ENCODE results near the gene CDYL2. TPM values are rescaled to one million over a fixed set of nuclear protein-coding genes. Genes with fewer than 3 reads are reported as not detected.

CDYL2 gene
- total RNA-seq, 2 donors from 2014 or later = 35.9 to 44.3 TPM

DNA sequence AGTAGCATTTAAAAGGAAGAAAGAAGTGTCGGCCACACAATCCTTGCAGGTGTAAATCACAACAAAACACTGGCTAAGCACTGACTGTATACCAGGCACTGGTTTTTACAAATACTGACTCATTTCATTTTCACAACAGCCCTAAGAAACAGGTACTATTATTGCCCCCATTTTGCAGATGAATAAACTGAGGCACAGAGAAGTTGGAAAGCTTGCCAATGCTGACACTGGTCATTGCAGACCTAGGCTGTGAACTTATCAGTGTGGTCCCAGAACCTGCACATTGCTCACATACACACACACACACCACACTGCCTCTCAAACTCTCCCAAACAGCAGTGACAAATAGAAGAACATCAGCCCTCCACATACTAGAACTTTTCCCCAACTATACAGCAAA is 37.6 kb downstream of the CDYL2 start:
- ATAC-seq (replicated peaks in 1 of 2) = no peak
- no peak for DNase-seq
- Mint-ChIP-seq H3K27ac (no peak overlapping the region), H3K27me3 (ENCODE audit: low read depth) (no peaks in the 10 kb centered on the region), H3K36me3 (ENCODE audit: insufficient read depth in 2 of 2) (peaks cover 4% of the 10 kb centered on the region in 2 donors), H3K4me3 (no peak overlapping the region), H3K4me1 (ENCODE audit: low read depth) (peaks cover 13% of the 10 kb centered on the region), H3K9me3 (peaks cover 0 to 6% of the 10 kb centered on the region in 2 donors)

- Mint-ChIP-seq H3K9me3 (peaks cover 0 to 2% of the 10 kb centered on the region in 2 donors), H3K4me1 (ENCODE audit: low read depth) (peaks cover 19% of the 10 kb centered on the region), H3K27me3 (ENCODE audit: low read depth) (no peaks in the 10 kb centered on the region), H3K27ac (peak overlapping the region; percentile 77), H3K4me3 (peak overlapping the region; percentile 36 to 48), H3K36me3 (ENCODE audit: insufficient read depth in 2 of 2) (peaks cover 0 to 5% of the 10 kb centered on the region in 2 donors)
- peak; percentile 77 to 81 for ATAC-seq (replicated peaks in 1 of 2)
- DNase-seq = no peak
Observed at GRCh38 chr16:80759419-80760162, 44.8 kb downstream of the CDYL2 start.

DNA sequence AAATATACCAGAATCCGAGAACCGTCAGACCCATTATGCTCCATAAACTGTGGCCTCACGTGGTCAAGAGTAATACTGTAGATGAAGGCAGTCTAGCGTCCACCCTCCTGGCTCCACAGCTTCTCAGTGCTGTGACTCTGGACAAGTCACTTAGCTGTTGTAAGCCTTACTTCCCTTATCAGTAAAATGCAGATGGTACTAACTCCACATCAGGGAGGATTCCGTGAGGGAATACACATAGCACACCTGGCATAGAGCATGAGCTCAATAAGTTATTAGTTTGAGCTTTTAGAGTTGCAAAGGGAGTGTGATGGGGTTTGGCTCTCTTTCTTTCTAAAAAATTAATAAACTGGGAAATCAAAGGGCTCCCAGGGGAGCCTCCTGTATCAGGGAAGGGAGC is 49.9 kb downstream of the CDYL2 start:
- no peak for ATAC-seq (replicated peaks in 1 of 2)
- H3K4me1 Mint-ChIP-seq (ENCODE audit: low read depth) = peaks cover 14% of the 10 kb centered on the region
- H3K27ac Mint-ChIP-seq = no peak overlapping the region
- H3K27me3 Mint-ChIP-seq (ENCODE audit: low read depth) = no peaks in the 10 kb centered on the region
- H3K36me3 Mint-ChIP-seq (ENCODE audit: insufficient read depth in 2 of 2) = no peaks in the 10 kb centered on the region
- no peak for DNase-seq
- no peaks in the 10 kb centered on the region for H3K9me3 Mint-ChIP-seq
- no peak overlapping the region for H3K4me3 Mint-ChIP-seq

GRCh38 chr16:80752541-80752940 is 51.9 kb downstream of the CDYL2 start:
- no peak for DNase-seq
- no peak for ATAC-seq (replicated peaks in 1 of 2)
- no peak overlapping the region for H3K27ac Mint-ChIP-seq

GRCh38 chr16:80751167-80751566 is 53.2 kb downstream of the CDYL2 start:
- peaks cover 18% of the 10 kb centered on the region for H3K4me1 Mint-ChIP-seq (ENCODE audit: low read depth)
- no peaks in the 10 kb centered on the region for H3K9me3 Mint-ChIP-seq
- H3K27ac Mint-ChIP-seq = peak overlapping the region; percentile 3
- no peak for ATAC-seq (replicated peaks in 1 of 2)
- H3K27me3 Mint-ChIP-seq (ENCODE audit: low read depth) = no peaks in the 10 kb centered on the region
- H3K4me3 Mint-ChIP-seq = no peak overlapping the region
- no peak for DNase-seq
- H3K36me3 Mint-ChIP-seq (ENCODE audit: insufficient read depth in 2 of 2) = peaks cover 0 to 2% of the 10 kb centered on the region in 2 donors

More at GRCh38 chr16:80752541-80752940, 51.9 kb downstream of the CDYL2 start:
- Mint-ChIP-seq H3K4me1 (ENCODE audit: low read depth) (peaks cover 16% of the 10 kb centered on the region), H3K4me3 (no peak overlapping the region), H3K36me3 (ENCODE audit: insufficient read depth in 2 of 2) (peaks cover 0 to 2% of the 10 kb centered on the region in 2 donors), H3K9me3 (no peaks in the 10 kb centered on the region), H3K27me3 (ENCODE audit: low read depth) (no peaks in the 10 kb centered on the region)

- peaks cover 44% of the 10 kb centered on the region for H3K4me1 Mint-ChIP-seq (ENCODE audit: low read depth)
- H3K4me3 Mint-ChIP-seq = no peak overlapping the region
- DNase-seq (no peak), ATAC-seq (replicated peaks in 1 of 2) (no peak)
- peaks cover 8 to 10% of the 10 kb centered on the region in 2 donors for H3K36me3 Mint-ChIP-seq (ENCODE audit: insufficient read depth in 2 of 2)
- no peaks in the 10 kb centered on the region for H3K27me3 Mint-ChIP-seq (ENCODE audit: low read depth)
- peaks cover 2 to 5% of the 10 kb centered on the region in 2 donors for H3K9me3 Mint-ChIP-seq
- H3K27ac Mint-ChIP-seq = no peak overlapping the region
Observed at GRCh38 chr16:80746231-80746630, 58.2 kb downstream of the CDYL2 start.

DNA sequence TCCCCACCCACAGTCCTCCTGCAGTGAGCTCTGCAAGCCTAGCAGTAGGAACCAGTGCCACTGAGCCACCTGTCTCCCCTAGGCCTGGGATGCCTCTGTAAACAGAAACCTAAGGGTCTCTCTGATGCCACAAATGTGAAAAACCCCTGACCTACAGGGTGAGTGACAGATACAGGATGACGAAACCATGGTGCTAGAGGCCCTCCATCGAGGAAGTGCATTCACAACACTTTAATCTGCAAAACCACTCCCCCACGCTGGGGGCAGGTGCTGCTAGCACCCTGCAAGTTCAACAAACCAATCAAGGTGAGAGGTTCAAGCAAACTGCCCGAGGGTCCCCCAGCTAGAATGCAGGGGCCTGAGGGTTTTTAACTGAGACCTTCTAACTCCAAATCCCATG is 59.5 kb downstream of the CDYL2 start:
- Mint-ChIP-seq H3K27me3 (ENCODE audit: low read depth) (no peaks in the 10 kb centered on the region), H3K36me3 (ENCODE audit: insufficient read depth in 2 of 2) (peaks cover 10 to 11% of the 10 kb centered on the region in 2 donors), H3K4me1 (ENCODE audit: low read depth) (peaks cover 45% of the 10 kb centered on the region), H3K4me3 (no peak overlapping the region), H3K9me3 (peaks cover 2 to 5% of the 10 kb centered on the region in 2 donors), H3K27ac (no peak overlapping the region)
- ATAC-seq (replicated peaks in 1 of 2) = peak; percentile 63 to 71
- peak; percentile 11 to 29 for DNase-seq

DNA sequence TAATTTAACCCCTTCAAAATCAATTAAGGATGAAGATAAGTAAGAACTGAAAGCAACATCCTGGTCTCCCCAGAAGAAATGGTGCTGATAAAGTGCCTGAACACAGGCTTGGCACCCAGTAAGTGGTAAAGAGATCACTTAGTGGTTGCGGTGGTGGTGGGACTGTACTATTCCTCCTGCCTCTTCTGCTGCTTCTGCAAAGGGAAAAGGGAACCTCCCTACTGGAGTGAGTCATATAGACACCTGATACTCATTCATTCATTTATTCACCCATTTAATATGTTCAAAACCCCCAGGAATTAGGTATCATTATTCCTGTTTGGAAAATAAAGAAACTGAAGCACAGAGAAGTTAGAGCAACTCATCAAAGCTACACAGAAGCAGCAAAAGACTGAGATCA is 60.6 kb downstream of the CDYL2 start:
- no peak for DNase-seq
- H3K4me3 Mint-ChIP-seq = peak overlapping the region in 1 of 2 donors; percentile 16
- H3K27me3 Mint-ChIP-seq (ENCODE audit: low read depth) = no peaks in the 10 kb centered on the region
- ATAC-seq (replicated peaks in 1 of 2) = peak; percentile 40 to 41
- peak overlapping the region; percentile 71 for H3K27ac Mint-ChIP-seq
- H3K9me3 Mint-ChIP-seq = peaks cover 2 to 7% of the 10 kb centered on the region in 2 donors
- H3K4me1 Mint-ChIP-seq (ENCODE audit: low read depth) = peaks cover 55% of the 10 kb centered on the region
- H3K36me3 Mint-ChIP-seq (ENCODE audit: insufficient read depth in 2 of 2) = peaks cover 14 to 15% of the 10 kb centered on the region in 2 donors

DNA sequence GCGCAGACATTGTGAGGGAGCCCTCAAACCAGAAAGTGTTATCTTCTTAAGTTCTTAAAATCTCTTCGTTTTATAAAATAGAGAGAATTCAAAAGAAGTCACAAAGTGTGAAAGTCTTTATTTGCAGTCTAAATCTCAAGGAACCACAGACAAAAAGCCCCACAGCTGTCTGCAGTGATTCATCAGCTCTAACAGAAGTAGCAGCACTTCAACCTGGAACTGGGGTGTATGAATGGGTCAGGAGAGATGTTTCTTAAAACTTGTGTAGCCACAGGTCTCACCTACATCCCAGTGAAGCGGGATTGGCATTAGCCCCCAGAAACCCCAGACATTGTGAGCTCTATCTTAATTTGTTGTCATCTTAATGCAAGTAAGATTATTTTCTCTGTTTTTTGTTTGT is 61.1 kb downstream of the CDYL2 start:
- DNase-seq (peak; percentile 20 to 21), ATAC-seq (replicated peaks in 1 of 2) (peak; percentile 71 to 77)
- Mint-ChIP-seq H3K27me3 (ENCODE audit: low read depth) (no peaks in the 10 kb centered on the region), H3K9me3 (peaks cover 2 to 7% of the 10 kb centered on the region in 2 donors), H3K4me1 (ENCODE audit: low read depth) (peaks cover 54% of the 10 kb centered on the region), H3K36me3 (ENCODE audit: insufficient read depth in 2 of 2) (peaks cover 13 to 14% of the 10 kb centered on the region in 2 donors), H3K4me3 (peak overlapping the region in 1 of 2 donors; percentile 4), H3K27ac (no peak overlapping the region)

- ATAC-seq (replicated peaks in 1 of 2) (no peak), DNase-seq (no peak)
- H3K27ac Mint-ChIP-seq = no peak overlapping the region
- peaks cover 13 to 14% of the 10 kb centered on the region in 2 donors for H3K36me3 Mint-ChIP-seq (ENCODE audit: insufficient read depth in 2 of 2)
- H3K27me3 Mint-ChIP-seq (ENCODE audit: low read depth) = no peaks in the 10 kb centered on the region
- peaks cover 49% of the 10 kb centered on the region for H3K4me1 Mint-ChIP-seq (ENCODE audit: low read depth)
- H3K4me3 Mint-ChIP-seq = no peak overlapping the region
- peaks cover 2 to 7% of the 10 kb centered on the region in 2 donors for H3K9me3 Mint-ChIP-seq
Observed at GRCh38 chr16:80742331-80742730, 62.1 kb downstream of the CDYL2 start.

DNA sequence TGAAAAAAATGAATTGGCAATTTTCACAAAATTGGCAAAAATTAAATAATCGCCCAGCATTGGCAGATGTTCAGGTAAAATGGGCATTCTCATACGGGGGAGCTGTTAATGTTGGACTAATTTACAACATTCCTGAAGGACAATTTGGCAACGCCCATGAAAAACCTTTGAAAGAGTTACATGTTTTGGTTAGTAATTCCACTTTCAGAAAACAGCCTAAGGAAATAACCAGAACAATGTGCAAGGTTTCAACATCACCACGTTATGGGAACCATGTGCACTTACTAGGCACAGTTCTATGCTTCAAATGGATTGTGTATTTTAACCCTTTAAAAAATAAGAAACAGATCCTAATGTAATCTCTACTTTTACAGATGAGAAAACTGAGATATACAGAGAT is 62.7 kb downstream of the CDYL2 start:
- Mint-ChIP-seq H3K27ac (no peak overlapping the region), H3K4me3 (no peak overlapping the region), H3K9me3 (peaks cover 2 to 7% of the 10 kb centered on the region in 2 donors), H3K36me3 (ENCODE audit: insufficient read depth in 2 of 2) (peaks cover 13 to 14% of the 10 kb centered on the region in 2 donors), H3K27me3 (ENCODE audit: low read depth) (no peaks in the 10 kb centered on the region), H3K4me1 (ENCODE audit: low read depth) (peaks cover 49% of the 10 kb centered on the region)
- DNase-seq (no peak), ATAC-seq (replicated peaks in 1 of 2) (no peak)

- ATAC-seq (replicated peaks in 1 of 2) (peak; percentile 70 to 81), DNase-seq (peak; percentile 25 to 30)
- Mint-ChIP-seq H3K36me3 (ENCODE audit: insufficient read depth in 2 of 2) (peaks cover 13 to 14% of the 10 kb centered on the region in 2 donors), H3K27me3 (ENCODE audit: low read depth) (no peaks in the 10 kb centered on the region), H3K4me1 (ENCODE audit: low read depth) (peaks cover 35% of the 10 kb centered on the region), H3K9me3 (peaks cover 2 to 7% of the 10 kb centered on the region in 2 donors), H3K27ac (no peak overlapping the region), H3K4me3 (no peak overlapping the region)
Observed at GRCh38 chr16:80739523-80739922, 64.9 kb downstream of the CDYL2 start.

DNA sequence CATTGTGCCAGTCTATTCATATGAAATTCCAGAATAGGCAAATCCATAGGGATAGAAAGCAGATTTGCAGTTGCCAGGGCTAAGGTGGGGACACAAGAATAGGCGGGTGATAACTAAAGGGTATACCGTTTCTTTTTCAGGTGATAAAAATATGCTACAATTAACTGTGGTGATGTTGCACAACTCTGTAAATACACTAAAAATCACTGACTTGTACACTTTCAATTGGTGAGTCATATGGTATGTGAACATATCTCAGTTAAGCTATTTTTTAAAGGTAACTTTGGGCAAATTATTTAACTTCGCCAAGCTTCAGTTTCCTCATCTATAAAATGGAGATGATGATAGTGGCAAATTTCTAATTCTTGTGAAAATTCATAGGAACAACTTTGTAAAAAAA is 65.9 kb downstream of the CDYL2 start:
- Mint-ChIP-seq H3K27me3 (ENCODE audit: low read depth) (no peaks in the 10 kb centered on the region), H3K27ac (no peak overlapping the region), H3K4me1 (ENCODE audit: low read depth) (peaks cover 25% of the 10 kb centered on the region), H3K36me3 (ENCODE audit: insufficient read depth in 2 of 2) (peaks cover 13 to 14% of the 10 kb centered on the region in 2 donors), H3K4me3 (no peak overlapping the region), H3K9me3 (peaks cover 4 to 7% of the 10 kb centered on the region in 2 donors)
- ATAC-seq (replicated peaks in 1 of 2) = no peak
- no peak for DNase-seq

Data from activated T-cell treated with anti-CD3 and anti-CD28 coated beads, Interleukin-2, amount 50 U/mL, for 72 hours (primary cell).